HepG2 (cell line): ENCODE results near the gene GATD1. TPM values are rescaled to one million over a fixed set of nuclear protein-coding genes. Genes with fewer than 3 reads are reported as not detected.

ENCODE experiments used
- ARID4A ChIP-seq: sonication (generic); formaldehyde crosslinking; IDR thresholded peaks from 2 replicates; pipeline ENCODE4 v1.5.0; 2020; ENCODE audit warnings: mild to moderate bottlenecking, missing genetic modification reagents, borderline replicate concordance
- ARNTL ChIP-seq: sonication (generic); formaldehyde crosslinking; IDR thresholded peaks from 2 replicates; pipeline ENCODE4 v1.4.0; 2020; ENCODE audit warnings: mild to moderate bottlenecking, missing genetic modification reagents
- CBX5 ChIP-seq: sonication (generic); formaldehyde crosslinking; IDR thresholded peaks from 2 replicates; pipeline ENCODE4 v1.4.0; 2020; ENCODE audit warnings: missing genetic modification reagents, borderline replicate concordance
- CCDC6 ChIP-seq: sonication (generic); formaldehyde crosslinking; IDR thresholded peaks from 2 replicates; pipeline ENCODE4 v1.8.1; 2022; ENCODE audit warnings: mild to moderate bottlenecking, missing genetic modification reagents, moderate library complexity
- CENPX ChIP-seq: sonication (generic); formaldehyde crosslinking; IDR thresholded peaks from 2 replicates; pipeline ENCODE4 v1.9.0; 2021; ENCODE audit warnings: mild to moderate bottlenecking, missing genetic modification reagents, moderate library complexity
- CHCHD3 ChIP-seq: sonication (generic); formaldehyde crosslinking; IDR thresholded peaks from 2 replicates; pipeline ENCODE4 v1.8.0; 2022; ENCODE audit warnings: mild to moderate bottlenecking, missing genetic modification reagents, moderate library complexity
- DNMT3B ChIP-seq: conservative IDR thresholded peaks from 2 replicates; pipeline ENCODE4 v1.6.1; 2016; ENCODE audit warnings: missing biosample characterization, control low read depth
- MTF2 ChIP-seq: sonication (generic); formaldehyde crosslinking; IDR thresholded peaks from 2 replicates; pipeline ENCODE4 v1.5.0; 2020; ENCODE audit warnings: missing genetic modification reagents, borderline replicate concordance
- RNF219 ChIP-seq: sonication (generic); formaldehyde crosslinking; IDR thresholded peaks from 2 replicates; pipeline ENCODE4 v1.5.0; 2020; ENCODE audit warnings: mild to moderate bottlenecking, missing genetic modification reagents
- UBTF ChIP-seq: sonication (generic); formaldehyde crosslinking; IDR thresholded peaks from 2 replicates; pipeline ENCODE4 v1.4.0; 2020; ENCODE audit warnings: mild to moderate bottlenecking, missing genetic modification reagents
- ZFP37 ChIP-seq: sonication (generic); formaldehyde crosslinking; IDR thresholded peaks from 2 replicates; pipeline ENCODE4 v1.4.0; 2020; ENCODE audit warnings: missing genetic modification reagents, borderline replicate concordance
- ZNF317 ChIP-seq: sonication (generic); formaldehyde crosslinking; IDR thresholded peaks from 2 replicates; pipeline ENCODE4 v1.5.0; 2020; ENCODE audit warnings: mild to moderate bottlenecking, missing genetic modification reagents
- ZNF362 ChIP-seq: sonication (generic); formaldehyde crosslinking; IDR thresholded peaks from 2 replicates; pipeline ENCODE4 v1.4.0; 2020; ENCODE audit warnings: missing genetic modification reagents, mild to moderate bottlenecking, borderline replicate concordance
- ZNF563 ChIP-seq: sonication (generic); formaldehyde crosslinking; IDR thresholded peaks from 2 replicates; pipeline ENCODE4 v1.8.0; 2022; ENCODE audit warnings: mild to moderate bottlenecking, moderate library complexity, missing genetic modification reagents
- ZSCAN25 ChIP-seq: sonication (generic); formaldehyde crosslinking; IDR thresholded peaks from 2 replicates; pipeline ENCODE4 v1.8.0; 2022; ENCODE audit warnings: mild to moderate bottlenecking, missing genetic modification reagents
- polyA plus RNA-seq, 8 experiments: library from polyadenylated mRNA; depleted of rRNA in 3 of 8; stranded (reverse) in 7 of 8; unstranded in 1 of 8; fragments of >200 nt; fragmentation: Illumina TruSeq in 4 of 8; extraction: Trizol in 4 of 8; gene quantifications; 2 replicates each; pipeline versions ENCODE4 v1.2.1 to v1.2.3, GENCODE V29; 2011 to 2016; ENCODE audit warnings: low read depth in 4 of 8, missing spikeins in 1 of 8, mixed read lengths in 1 of 8; ENCODE audit not compliant: insufficient read depth in 1 of 8
- total RNA-seq, 5 experiments: library from RNA; depleted of rRNA; stranded (reverse); fragments of >200 nt; fragmentation: Illumina TruSeq; extraction: Trizol; gene quantifications; 2 replicates each; pipeline ENCODE4 v1.2.3, GENCODE V29; 2016; ENCODE audit warnings: low read depth in 1 of 5

GATD1 gene
- total and polyA plus RNA-seq, 2 of the 13 experiments (the other 11 are each of a cell fraction or from before 2014, with no cell fraction given) = 31.3 to 60.5 TPM

- TF ChIP-seq MTF2 (no peak), CHCHD3 (CRISPR knock-in tag) (0 out of 2 replicates have a peak, but pooled peaks have one; percentile 10), CCDC6 (CRISPR knock-in tag) (no peak; the same call in 1 of the 2 replicates), ARID4A (CRISPR knock-in tag) (peak; percentile 58), ZSCAN25 (CRISPR knock-in tag) (peak; percentile 83), ZNF362 (CRISPR knock-in tag) (peak; percentile 27; the same call in 1 of the 2 replicates), CENPX (no peak), UBTF (peak; percentile 55; the same call in 1 of the 2 replicates), ARNTL (peak; percentile 57; the same call in 1 of the 2 replicates), ZFP37 (CRISPR knock-in tag) (no peak), DNMT3B (CRISPR knock-in tag) (no peak), ZNF317 (CRISPR knock-in tag) (peak; percentile 26; the same call in 1 of the 2 replicates), ZNF563 (CRISPR knock-in tag) (no peak), RNF219 (CRISPR knock-in tag) (no peak), CBX5 (CRISPR knock-in tag) (no peak)
These were observed 20.2 kb upstream of the GATD1 start (continued) for GRCh38 chr11:797296-798092.
